Measurements from ENCODE around the gene PIK3C2B. TPM values are rescaled to one million over a fixed set of nuclear protein-coding genes. Genes with fewer than 3 reads are reported as not detected.

PIK3C2B gene
- total and polyA plus RNA-seq, 2 donors (not counting 1 experiment from before 2014, with no cell fraction given) = 90.3 to 142 TPM

DNA sequence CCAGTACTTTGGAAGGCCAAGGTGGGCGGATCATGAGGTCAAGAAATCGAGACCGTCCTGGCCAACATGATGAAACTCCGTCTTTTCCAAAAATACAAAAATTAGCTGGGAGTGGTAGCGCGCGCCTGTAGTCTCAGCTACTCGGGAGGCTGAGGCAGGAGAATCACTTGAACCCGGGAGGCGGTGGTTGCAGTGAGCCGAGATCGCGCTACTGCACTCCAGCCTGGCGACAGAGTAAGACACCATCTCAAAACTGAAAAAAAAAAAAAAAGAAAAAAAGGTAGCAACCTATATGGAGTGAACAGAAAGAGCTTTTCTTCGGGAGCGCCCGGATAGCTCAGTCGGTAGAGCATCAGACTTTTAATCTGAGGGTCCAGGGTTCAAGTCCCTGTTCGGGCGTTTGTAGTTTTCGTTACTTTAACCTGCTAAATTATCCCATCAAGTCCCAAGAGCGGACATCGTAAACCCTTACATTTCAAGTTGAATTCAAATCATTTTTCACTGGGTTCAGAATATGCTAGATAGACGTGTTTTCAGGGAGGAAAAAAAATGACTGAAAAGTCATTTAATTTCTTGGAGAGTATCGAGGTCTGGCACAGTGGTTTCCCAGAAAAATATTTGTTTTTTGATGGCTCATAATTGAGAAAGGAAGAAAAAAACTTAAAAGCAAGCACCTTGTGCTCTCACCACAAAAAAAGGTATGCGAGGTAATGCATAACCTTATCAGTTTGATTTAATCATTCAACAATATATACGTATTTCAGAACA lies 11.8 kb upstream of the PIK3C2B start:
- H3K4me1 Mint-ChIP-seq = peaks cover 62% of the 10 kb centered on the region
- intact Hi-C loops (cut with micrococcal nuclease) = loop anchor here (1.0 to 5.0 kb wide), 4 partner anchors 10 to 1219 kb away; partner anchors contain the start of gene MDM4
- H3K27me3 Mint-ChIP-seq = no peaks in the 10 kb centered on the region
- Histone ChIP-seq H3K4me2 (replicated peaks; ENCODE audit: low read depth, low read length, poor library complexity, severe bottlenecking) (peak overlapping the region; percentile 79), H2AFZ (ENCODE audit: insufficient read depth, low read depth, low read length, poor library complexity, severe bottlenecking) (peak overlapping the region; percentile 82), H3K36me3 (replicated peaks in 1 of 2; ENCODE audit: control extremely low read depth in 1 of 2, control insufficient read depth in 1 of 2, extremely low read depth in 1 of 2, insufficient read depth in 2 of 2, low read length in 1 of 2) (no peaks in the 10 kb centered on the region), H3K4me3 (ENCODE audit: control extremely low read depth in 1 of 5, extremely low read depth in 1 of 5, insufficient read depth in 1 of 5, low read depth in 2 of 5, low read length in 4 of 5) (peak overlapping the region; percentile 51 to 90 (median 67)), H3K79me2 (ENCODE audit: control insufficient read depth, insufficient read depth, low read length) (peaks cover 7% of the 10 kb centered on the region), H3K9me3 (ENCODE audit: control extremely low read depth in 1 of 3, control insufficient read depth in 2 of 3, insufficient read depth in 1 of 3, low read length in 2 of 3) (no peaks in the 10 kb centered on the region), H3K4me1 (ENCODE audit: control insufficient read depth in 2 of 2, insufficient read depth in 2 of 2, low read length in 2 of 2) (peaks cover 42 to 46% of the 10 kb centered on the region in 2 donors), H3K27ac (ENCODE audit: low read length in 2 of 2) (peak overlapping the region; percentile 94 to 99), H3K9ac (ENCODE audit: low read length) (peak overlapping the region; percentile 94), H4K20me1 (ENCODE audit: control insufficient read depth, insufficient read depth, low read length, poor library complexity, severe bottlenecking) (no peaks in the 10 kb centered on the region), H3K27me3 (replicated peaks in 1 of 4; ENCODE audit: control extremely low read depth in 1 of 4, control insufficient read depth in 3 of 4, insufficient read depth in 4 of 4, low read length in 3 of 4) (no peaks in the 10 kb centered on the region)
- ChIA-PET POLR2A (interaction anchor here (0.7 to 3.6 kb wide), 13 partner anchors 8 to 1124 kb away, joined by 3 to 91 read pairs (median 6); partner anchors contain the start of genes MDM4 and PIK3C2B), CTCF (interaction anchor here (0.6 to 20.4 kb wide), 22 partner anchors 9 to 301 kb away, joined by 3 to 1884 read pairs (median 4); partner anchors contain the start of genes MDM4 and PIK3C2B)
- H3K4me3 Mint-ChIP-seq = peak overlapping the region; percentile 97
- TF ChIP-seq EZH2 (IDR thresholded peaks at IDR 0.05; ENCODE audit: borderline replicate concordance, insufficient read depth, low read depth, low read length, poor library complexity, severe bottlenecking) = no peak
- TF ChIP-seq, protein P1, sequence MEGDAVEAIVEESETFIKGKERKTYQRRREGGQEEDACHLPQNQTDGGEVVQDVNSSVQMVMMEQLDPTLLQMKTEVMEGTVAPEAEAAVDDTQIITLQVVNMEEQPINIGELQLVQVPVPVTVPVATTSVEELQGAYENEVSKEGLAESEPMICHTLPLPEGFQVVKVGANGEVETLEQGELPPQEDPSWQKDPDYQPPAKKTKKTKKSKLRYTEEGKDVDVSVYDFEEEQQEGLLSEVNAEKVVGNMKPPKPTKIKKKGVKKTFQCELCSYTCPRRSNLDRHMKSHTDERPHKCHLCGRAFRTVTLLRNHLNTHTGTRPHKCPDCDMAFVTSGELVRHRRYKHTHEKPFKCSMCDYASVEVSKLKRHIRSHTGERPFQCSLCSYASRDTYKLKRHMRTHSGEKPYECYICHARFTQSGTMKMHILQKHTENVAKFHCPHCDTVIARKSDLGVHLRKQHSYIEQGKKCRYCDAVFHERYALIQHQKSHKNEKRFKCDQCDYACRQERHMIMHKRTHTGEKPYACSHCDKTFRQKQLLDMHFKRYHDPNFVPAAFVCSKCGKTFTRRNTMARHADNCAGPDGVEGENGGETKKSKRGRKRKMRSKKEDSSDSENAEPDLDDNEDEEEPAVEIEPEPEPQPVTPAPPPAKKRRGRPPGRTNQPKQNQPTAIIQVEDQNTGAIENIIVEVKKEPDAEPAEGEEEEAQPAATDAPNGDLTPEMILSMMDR (IDR thresholded peaks at IDR 0.05) = no peak
- H3K9me3 Mint-ChIP-seq (ENCODE audit: insufficient read depth) = no peaks in the 10 kb centered on the region
- H3K27ac Mint-ChIP-seq = peak overlapping the region; percentile 99
- peak; percentile 66 for ATAC-seq (ENCODE audit: low read depth)
- peak; percentile 92 for DNase-seq
- 3% methylated on average over 15 of the region's 27 CpGs for WGBS (ENCODE audit: insufficient coverage)
